Prostate gland (tissue), 2 donors: ENCODE measurements around the gene CTBS.

Experiments used
- CTCF ChIP-seq, 4 experiments: fragments of 200-600 bp in 2 of 4; fragments of 450-650 bp in 2 of 4; sonication (generic) in 2 of 4; IDR thresholded peaks; 1 replicate in 3 of 4; 2 replicates in 1 of 4; pipeline ENCODE4 v1.5.1; 2016 to 2019; ENCODE audit warnings: antibody characterized with exemption in 4 of 4, mild to moderate bottlenecking in 2 of 4, moderate library complexity in 2 of 4
- POLR2AphosphoS5 ChIP-seq: sonication (generic); formaldehyde crosslinking; IDR thresholded peaks from one replicate; pipeline ENCODE4 v1.6.1; 2017; ENCODE audit warnings: antibody characterized with exemption

DNA sequence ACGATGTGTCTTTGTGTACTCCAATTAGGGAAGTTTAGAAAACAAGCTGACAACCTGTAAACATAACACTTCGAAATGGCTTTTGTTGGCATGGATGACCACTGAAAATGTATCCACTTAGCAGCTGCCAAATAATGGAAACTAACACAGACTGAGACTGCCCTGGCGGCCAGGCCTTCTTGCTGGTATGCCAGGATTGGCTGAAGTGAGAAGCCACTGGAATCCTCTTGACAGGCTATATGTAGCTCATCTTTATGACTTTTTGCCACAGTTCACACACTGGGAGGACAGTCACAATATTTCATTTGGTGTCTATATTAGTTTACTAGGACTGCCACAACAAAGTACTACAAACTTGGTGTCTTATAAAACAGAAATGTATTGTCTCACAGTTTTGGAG is 12.9 kb upstream of the CTBS start:
- TF ChIP-seq CTCF (IDR thresholded peaks at IDR 0.05) (no peak), POLR2AphosphoS5 (no peak)
